Effector memory CD8-positive, alpha-beta T cell (primary cell): Measurements from ENCODE around the gene AGBL2.
"Not testable (repeated sequence)": the region's sequence is repeated elsewhere in the genome, so short reads cannot be mapped to it uniquely, and the experiment has no call there.

Experiments used
- ATAC-seq: fragments of 150-1000 bp; cut with Tn5 transposase; replicated peaks from 2 replicates; pipeline ENCODE4 v1.10.0; 2021; ENCODE audit warnings: mild to moderate bottlenecking, moderate library complexity
- DNase-seq, 3 experiments: peaks; one replicate each; pipeline ENCODE4 v3.0.0; 2021
- H3K27ac Mint-ChIP-seq, 2 donors: one replicate each; pipeline ENCODE4 v1.8.0; 2022; ENCODE audit warnings: mild to moderate bottlenecking in 2 of 2, mixed read lengths in 2 of 2, moderate library complexity in 2 of 2
- H3K27me3 Mint-ChIP-seq, 2 donors: one replicate each; pipeline ENCODE4 v1.8.0; 2022; ENCODE audit warnings: mixed read lengths in 2 of 2
- H3K36me3 Mint-ChIP-seq: one replicate; pipeline ENCODE4 v1.8.0; 2022; ENCODE audit warnings: mild to moderate bottlenecking, moderate library complexity, mixed read lengths; ENCODE audit not compliant: insufficient read depth
- H3K4me1 Mint-ChIP-seq, 2 donors: one replicate each; pipeline ENCODE4 v1.8.0; 2022; ENCODE audit warnings: low read depth in 2 of 2, mixed read lengths in 2 of 2
- H3K4me3 Mint-ChIP-seq, 2 donors: one replicate each; pipeline ENCODE4 v1.8.0; 2022; ENCODE audit warnings: mild to moderate bottlenecking in 2 of 2, mixed read lengths in 2 of 2, moderate library complexity in 2 of 2
- H3K9me3 Mint-ChIP-seq, 2 donors: one replicate each; pipeline ENCODE4 v1.8.0; 2022; ENCODE audit warnings: mixed read lengths in 2 of 2
- total RNA-seq, 9 experiments: gene quantifications; one replicate each; lab custom pipeline; 2026; lab: John Stamatoyannopoulos, UW

The AGBL2 gene, protein sequence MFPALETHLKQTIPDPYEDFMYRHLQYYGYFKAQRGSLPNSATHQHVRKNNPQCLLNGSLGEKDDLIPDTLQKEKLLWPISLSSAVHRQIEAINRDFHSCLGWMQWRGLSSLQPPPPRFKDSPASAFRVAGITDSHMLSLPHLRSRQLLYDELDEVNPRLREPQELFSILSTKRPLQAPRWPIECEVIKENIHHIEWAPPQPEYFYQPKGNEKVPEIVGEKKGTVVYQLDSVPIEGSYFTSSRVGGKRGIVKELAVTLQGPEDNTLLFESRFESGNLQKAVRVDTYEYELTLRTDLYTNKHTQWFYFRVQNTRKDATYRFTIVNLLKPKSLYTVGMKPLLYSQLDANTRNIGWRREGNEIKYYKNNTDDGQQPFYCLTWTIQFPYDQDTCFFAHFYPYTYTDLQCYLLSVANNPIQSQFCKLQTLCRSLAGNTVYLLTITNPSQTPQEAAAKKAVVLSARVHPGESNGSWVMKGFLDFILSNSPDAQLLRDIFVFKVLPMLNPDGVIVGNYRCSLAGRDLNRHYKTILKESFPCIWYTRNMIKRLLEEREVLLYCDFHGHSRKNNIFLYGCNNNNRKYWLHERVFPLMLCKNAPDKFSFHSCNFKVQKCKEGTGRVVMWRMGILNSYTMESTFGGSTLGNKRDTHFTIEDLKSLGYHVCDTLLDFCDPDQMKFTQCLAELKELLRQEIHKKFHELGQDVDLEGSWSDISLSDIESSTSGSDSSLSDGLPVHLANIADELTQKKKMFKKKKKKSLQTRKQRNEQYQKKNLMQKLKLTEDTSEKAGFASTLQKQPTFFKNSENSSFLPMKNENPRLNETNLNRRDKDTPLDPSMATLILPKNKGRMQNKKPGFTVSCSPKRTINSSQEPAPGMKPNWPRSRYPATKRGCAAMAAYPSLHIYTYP
- total RNA-seq, result 0.92 to 5.0 (median 2.0) reads per million in 9 experiments

DNA sequence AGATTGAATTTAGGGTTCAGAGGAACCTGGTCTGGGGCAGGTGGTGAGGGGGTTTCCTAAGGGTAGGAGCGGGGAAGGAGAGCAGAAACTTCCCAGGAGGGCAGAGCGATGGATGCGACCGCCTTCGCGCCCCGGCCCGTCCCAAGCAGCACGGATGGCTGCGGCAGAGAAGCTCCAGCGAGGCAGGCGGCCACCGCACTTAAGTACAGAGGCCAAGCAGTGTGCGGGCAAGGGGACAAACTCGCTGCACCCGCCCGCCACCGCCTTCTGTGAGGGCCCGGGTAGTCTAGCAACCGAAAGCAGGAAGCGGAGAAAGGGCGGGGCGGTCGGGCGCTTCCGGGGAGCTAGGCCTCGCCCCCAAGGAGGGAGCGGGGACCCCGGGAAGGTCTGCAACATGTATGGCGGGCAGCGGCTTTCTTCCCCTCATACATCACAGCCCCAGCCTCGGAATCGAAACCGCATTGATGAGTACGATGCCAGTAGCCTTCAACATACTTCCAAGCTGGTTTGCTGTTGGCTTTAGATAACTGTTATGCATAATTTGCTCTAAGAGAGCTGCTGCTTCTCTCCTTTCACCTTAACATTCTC is at the start of gene AGBL2:
Gene AGBL2, minus strand, starts transcription at position 288 of the 588 bp plus-strand sequence. CDS start 719 bp downstream, outside the sequence.
- Mint-ChIP-seq H3K36me3 (peaks cover 43% of the 10 kb centered on the region), H3K27ac (peak within 1 kb of the TSS; percentile 98 to 99), H3K4me3 (peak within 1 kb of the TSS; percentile 97 to 98), H3K9me3 (no peaks in the 10 kb centered on the region), H3K27me3 (no peaks in the 10 kb centered on the region), H3K4me1 (peaks cover 13 to 17% of the 10 kb centered on the region in 2 donors)
- ATAC-seq (peak; percentile 96), DNase-seq (peak; percentile 78 to 81 (median 79))

DNA sequence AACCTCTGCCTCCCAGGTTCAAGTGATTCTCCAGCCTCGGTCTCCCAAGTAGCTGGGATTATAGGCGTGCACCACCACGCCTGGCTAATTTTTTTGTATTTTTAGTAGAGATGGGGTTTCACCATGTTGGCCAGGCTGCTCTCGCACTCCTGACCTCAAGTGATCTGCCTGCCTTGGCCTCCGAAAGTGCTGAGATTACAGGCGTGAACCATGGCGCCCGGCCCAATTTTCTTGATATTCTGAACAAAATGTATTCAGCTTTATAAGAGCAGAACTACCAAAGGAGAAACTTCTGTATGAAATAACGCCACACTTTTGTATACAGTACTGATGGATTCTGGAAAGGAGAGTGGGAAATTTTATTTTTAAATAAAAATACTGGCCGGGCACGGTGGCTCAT is 44.1 kb upstream of the AGBL2 start:
- not testable (repeated sequence) for ATAC-seq, H3K27ac Mint-ChIP-seq, H3K4me3 Mint-ChIP-seq, H3K27me3 Mint-ChIP-seq, H3K9me3 Mint-ChIP-seq, DNase-seq
- Mint-ChIP-seq H3K36me3 (peaks cover 88% of the 10 kb centered on the region), H3K4me1 (peaks cover 2 to 15% of the 10 kb centered on the region in 2 donors)

DNA sequence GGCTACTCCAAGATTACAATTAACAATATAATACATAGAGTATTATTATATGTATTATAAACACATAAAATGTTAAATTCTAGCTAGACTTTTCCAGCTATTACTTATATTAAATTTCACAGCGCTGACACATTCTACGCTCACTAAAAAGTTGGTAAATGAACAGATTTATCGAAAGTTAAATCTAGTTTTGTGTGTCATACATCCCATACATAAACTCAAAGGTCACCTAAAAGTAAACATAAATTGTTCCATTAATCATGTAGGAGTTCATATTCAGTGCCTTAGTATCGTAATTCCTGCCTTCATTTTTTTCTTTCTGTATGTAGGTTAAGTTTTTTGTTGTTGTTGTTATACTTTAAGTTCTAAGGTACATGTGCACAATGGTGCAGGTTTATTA is 41.0 kb upstream of the AGBL2 start:
- no peak for ATAC-seq
- Mint-ChIP-seq H3K9me3 (no peaks in the 10 kb centered on the region), H3K4me3 (no peak overlapping the region), H3K36me3 (peaks cover 91% of the 10 kb centered on the region), H3K27ac (no peak overlapping the region), H3K4me1 (peaks cover 1 to 20% of the 10 kb centered on the region in 2 donors), H3K27me3 (no peaks in the 10 kb centered on the region)
- DNase-seq, result no peak

DNA sequence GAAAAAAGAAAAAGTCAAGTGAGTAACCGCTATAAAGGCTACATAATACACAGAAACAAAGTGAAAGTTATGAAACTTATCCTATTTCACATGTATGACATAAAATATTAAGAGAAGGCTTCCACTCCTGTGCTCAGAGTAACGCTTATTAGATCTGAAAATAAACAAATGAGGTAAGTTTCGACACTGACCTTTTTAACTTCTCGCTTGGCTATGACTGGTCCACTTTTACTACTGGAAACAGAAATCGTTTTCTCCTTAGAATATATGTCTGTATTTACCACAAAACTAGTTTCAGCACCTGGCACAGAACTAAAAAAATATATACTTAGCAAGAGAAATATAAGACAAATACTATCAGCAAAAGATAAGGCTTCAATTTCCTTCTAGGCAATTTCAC is 35.6 kb upstream of the AGBL2 start:
- peak overlapping the region in 1 of 2 donors; percentile 10 for H3K27ac Mint-ChIP-seq
- H3K36me3 Mint-ChIP-seq, result peaks cover 95% of the 10 kb centered on the region
- H3K27me3 Mint-ChIP-seq, result no peaks in the 10 kb centered on the region

DNA sequence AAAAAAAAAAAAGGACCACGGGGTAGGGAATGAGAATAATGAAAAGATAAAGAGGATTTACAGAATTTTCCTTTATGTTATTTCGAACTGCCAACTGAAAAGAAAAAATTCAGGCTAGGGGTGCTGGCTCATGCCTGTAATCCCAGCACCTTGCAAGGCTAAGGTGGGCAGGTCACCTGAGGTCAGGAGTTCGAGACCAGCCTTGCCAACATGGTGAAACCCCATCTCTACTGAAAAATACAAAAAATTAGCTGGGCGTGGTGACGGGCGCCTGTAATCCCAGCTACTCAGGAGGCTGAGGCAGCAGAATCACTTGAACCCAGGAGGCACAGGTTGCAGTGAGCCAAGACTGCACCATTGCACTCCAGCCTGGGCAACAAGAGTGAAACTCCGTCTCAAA is 27.3 kb upstream of the AGBL2 start:
- DNase-seq, H3K27ac Mint-ChIP-seq, ATAC-seq, H3K9me3 Mint-ChIP-seq, H3K4me3 Mint-ChIP-seq, H3K27me3 Mint-ChIP-seq, H3K4me1 Mint-ChIP-seq: not testable (repeated sequence)
- H3K36me3 Mint-ChIP-seq, result peaks cover 88% of the 10 kb centered on the region

More for the DNA sequence above, 35.6 kb upstream of the AGBL2 start:
- Mint-ChIP-seq H3K4me3 (no peak overlapping the region), H3K4me1 (peaks cover 2 to 26% of the 10 kb centered on the region in 2 donors), H3K9me3 (no peaks in the 10 kb centered on the region)
- no peak for ATAC-seq
- DNase-seq, result no peak

DNA sequence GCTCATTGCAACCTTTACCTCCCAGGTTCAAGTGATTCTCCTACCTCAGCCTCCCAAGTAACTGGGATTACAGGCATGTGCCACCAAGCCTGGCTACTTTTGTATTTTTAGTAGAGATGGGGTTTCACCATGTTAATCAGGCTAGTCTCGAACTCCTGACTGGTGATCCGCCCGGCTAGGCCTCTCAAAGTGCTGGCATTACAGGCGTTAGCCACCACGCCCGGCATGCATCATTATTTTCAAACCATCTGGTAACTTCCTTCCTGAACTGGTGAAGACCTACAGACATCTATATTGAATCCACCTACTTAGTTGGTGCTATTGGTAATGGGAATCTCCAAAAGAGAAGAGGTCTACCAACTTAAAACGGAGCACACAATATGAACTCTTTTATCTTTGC is 22.6 kb upstream of the AGBL2 start:
- DNase-seq, H3K27me3 Mint-ChIP-seq, H3K4me1 Mint-ChIP-seq, ATAC-seq, H3K4me3 Mint-ChIP-seq, H3K9me3 Mint-ChIP-seq: not testable (repeated sequence)
- Mint-ChIP-seq H3K27ac (peak overlapping the region in 1 of 2 donors; percentile 38), H3K36me3 (peaks cover 88% of the 10 kb centered on the region)

DNA sequence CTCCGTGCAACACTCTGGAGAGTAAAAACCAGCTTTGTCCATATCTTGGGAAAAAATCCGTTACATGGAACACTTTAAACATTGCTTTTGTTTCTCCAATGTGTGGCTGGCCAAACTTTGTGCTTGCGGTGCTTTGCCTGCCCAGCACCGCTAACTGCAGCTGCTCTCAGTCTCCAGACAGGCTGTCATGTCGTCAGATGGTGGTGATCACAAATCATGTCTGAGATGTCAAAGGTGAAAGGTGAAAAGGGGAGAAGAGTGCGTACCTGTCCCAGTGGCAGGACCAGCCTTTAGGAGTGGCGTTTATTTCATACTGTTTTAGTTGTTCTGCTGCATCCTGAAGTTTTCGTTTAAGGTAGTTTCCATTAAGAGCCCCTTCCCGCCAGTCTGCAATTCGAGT is 17.1 kb upstream of the AGBL2 start:
- peaks cover 100% of the 10 kb centered on the region for H3K36me3 Mint-ChIP-seq

DNA sequence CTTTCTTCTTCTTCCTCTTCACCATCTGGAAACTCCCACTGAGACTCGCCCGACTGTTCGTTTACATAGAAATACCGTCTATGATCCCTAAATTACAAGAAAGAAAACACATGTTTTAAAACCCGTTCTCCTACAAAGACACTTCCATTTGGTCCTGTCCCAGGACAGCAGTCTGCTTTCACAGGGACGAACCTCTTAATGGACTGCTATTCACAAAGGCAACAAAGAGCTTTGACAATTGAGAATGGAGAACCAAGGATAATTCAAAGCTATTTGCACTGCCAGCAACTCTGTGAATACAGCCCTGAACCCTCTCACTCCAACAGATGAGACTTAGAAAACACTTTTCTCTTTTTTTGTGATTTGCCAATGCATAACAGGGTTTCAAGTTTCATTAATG is 16.3 kb upstream of the AGBL2 start:
- Mint-ChIP-seq H3K4me1 (peaks cover 0 to 7% of the 10 kb centered on the region in 2 donors), H3K4me3 (no peak overlapping the region), H3K36me3 (peaks cover 100% of the 10 kb centered on the region), H3K27ac (peak overlapping the region; percentile 21 to 47), H3K27me3 (no peaks in the 10 kb centered on the region), H3K9me3 (no peaks in the 10 kb centered on the region)
- no peak for DNase-seq
- ATAC-seq, result no peak

More for the DNA sequence above, 17.1 kb upstream of the AGBL2 start:
- Mint-ChIP-seq H3K9me3 (no peaks in the 10 kb centered on the region), H3K4me1 (peaks cover 0 to 10% of the 10 kb centered on the region in 2 donors), H3K4me3 (no peak overlapping the region), H3K27me3 (no peaks in the 10 kb centered on the region), H3K27ac (no peak overlapping the region)
- no peak for ATAC-seq
- DNase-seq, result no peak

DNA sequence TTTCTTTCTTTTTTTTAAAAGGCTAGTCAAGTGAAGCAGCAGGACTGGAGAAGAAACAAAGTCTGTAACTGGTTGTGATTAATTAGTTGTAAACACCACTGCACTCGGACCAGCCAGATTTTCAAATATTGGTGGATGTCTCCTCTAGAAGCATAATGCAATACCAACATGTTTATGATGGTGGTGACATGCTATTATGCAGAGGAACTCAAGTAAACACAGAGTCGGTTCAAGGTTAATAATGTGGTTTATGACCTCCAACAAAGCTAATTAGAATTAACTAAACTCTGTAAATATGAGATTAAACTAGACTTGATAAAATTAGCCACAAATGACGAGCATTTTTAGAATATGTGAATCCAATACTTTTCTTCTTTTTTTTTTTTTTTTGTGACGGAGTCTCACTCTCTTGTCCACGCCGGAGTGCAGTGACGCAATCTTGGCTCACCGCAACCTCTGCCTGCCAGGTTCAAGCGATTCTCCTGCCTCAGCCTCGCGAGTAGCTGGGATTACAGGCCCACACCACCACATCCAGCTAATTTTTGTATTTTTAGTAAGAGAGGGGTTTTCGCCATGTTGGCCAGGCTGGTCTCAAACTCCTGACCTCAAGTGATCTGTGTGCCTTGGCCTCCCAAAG is 11.8 kb upstream of the AGBL2 start:
- H3K4me3 Mint-ChIP-seq, result no peak overlapping the region
- H3K27me3 Mint-ChIP-seq, result no peaks in the 10 kb centered on the region
- peaks cover 100% of the 10 kb centered on the region for H3K36me3 Mint-ChIP-seq
- no peak for ATAC-seq
- peaks cover 0 to 9% of the 10 kb centered on the region in 2 donors for H3K4me1 Mint-ChIP-seq
- H3K27ac Mint-ChIP-seq, result peak overlapping the region in 1 of 2 donors; percentile 59
- H3K9me3 Mint-ChIP-seq, result no peaks in the 10 kb centered on the region
- no peak for DNase-seq

DNA sequence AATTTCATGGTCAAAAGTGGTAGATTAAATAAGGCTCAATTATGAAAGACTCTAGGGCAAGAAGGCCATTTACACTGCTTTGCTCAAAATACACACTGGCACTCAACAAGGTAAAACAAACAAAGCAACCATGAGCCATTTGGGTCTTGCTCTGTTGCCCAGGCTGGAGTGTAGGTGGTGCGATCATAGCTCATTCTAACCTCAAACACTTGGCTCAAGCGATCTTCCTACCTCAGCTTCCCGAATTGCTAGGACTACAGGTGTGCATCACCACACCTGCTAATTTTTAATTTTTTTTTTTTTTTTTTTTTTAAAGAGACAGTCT is 10.9 kb upstream of the AGBL2 start:
- peaks cover 0 to 3% of the 10 kb centered on the region in 2 donors for H3K4me1 Mint-ChIP-seq
- H3K9me3 Mint-ChIP-seq, result no peaks in the 10 kb centered on the region
- H3K4me3 Mint-ChIP-seq, result no peak overlapping the region
- DNase-seq, result no peak
- ATAC-seq, result no peak
- H3K27me3 Mint-ChIP-seq, result no peaks in the 10 kb centered on the region
- peaks cover 100% of the 10 kb centered on the region for H3K36me3 Mint-ChIP-seq
- H3K27ac Mint-ChIP-seq, result peak overlapping the region in 1 of 2 donors; percentile 56

DNA sequence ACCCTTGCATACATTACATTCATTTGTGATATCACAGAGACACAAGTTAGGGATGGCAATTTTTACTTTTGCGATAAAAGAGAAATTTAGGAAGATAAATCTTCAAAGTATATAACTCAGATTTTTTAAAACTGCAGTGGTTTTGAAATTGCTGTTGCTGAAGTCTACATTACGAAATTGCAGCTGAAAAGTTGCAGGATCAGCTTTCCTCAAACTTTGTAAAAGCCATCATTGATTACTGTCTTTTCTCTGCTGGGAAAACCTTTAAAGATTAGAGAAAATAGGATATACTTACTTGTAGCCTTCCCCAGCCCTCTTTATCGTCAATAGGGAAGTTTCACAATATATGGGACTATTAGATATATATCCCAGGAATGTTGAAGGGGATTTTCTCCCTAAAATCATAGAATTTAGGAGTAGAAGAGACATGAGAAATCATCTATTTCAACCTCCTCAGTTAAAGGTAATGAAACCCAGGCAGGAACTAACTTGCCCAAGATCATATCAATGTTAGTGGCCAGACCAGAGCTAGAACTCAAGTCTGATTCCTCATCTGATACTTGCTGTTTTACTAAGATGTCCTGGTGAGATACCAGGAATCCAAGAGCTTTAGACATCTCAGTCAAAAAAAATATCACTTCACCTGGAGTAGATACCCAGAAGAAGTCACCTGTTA is 10.4 kb upstream of the AGBL2 start:
- Mint-ChIP-seq H3K27me3 (no peaks in the 10 kb centered on the region), H3K4me3 (no peak overlapping the region), H3K9me3 (no peaks in the 10 kb centered on the region), H3K27ac (peak overlapping the region in 1 of 2 donors; percentile 56), H3K36me3 (peaks cover 100% of the 10 kb centered on the region), H3K4me1 (peaks cover 0 to 3% of the 10 kb centered on the region in 2 donors)
- no peak for DNase-seq
- ATAC-seq, result no peak

DNA sequence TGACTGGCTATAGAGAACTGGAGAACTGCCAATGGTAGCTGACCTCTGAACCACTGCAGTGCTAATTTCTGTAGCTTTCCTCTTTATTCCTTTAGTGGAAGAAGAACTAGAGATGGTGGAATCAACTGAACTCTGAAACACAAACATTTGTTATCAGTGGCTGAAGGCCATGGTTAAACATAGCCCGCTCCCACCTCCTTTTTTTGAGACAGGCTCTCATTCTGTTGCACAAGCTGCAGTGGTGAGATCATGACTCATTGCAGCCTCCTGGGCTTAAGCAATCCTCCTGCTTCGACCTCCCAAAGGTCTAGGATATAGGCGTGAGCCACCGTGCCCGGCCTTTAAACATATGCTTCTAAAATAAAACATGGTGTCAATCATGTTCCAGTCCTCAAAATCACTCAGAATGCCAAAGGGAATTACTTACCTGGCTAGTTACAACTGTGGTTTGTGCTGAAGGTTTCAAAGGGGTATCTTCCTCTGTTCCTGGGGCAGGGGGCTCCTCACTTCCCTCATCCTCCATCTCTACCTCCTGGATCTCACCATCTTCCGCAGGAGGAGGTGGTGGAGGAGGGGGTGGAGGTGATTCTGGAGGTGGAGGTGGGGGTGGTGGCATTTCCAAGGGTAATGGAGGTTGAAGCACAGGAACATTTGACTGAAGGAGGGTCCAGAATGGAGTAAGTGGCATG is 9.0 kb upstream of the AGBL2 start:
- Mint-ChIP-seq H3K36me3 (peaks cover 100% of the 10 kb centered on the region), H3K27me3 (no peaks in the 10 kb centered on the region), H3K4me3 (no peak overlapping the region), H3K27ac (peak overlapping the region in 1 of 2 donors; percentile 71), H3K4me1 (peaks cover 0 to 3% of the 10 kb centered on the region in 2 donors), H3K9me3 (no peaks in the 10 kb centered on the region)
- ATAC-seq (no peak), DNase-seq (no peak)
